Measurements from ENCODE around the gene FXN.

The FXN gene

GRCh38 chr9:69060766-69061165 lies 25.2 kb downstream of the FXN start:
- no peak overlapping the region for H3K4me3 ChIP-seq
- 0 out of 2 replicates have a peak, but pooled peaks cover 5% of the 10 kb centered on the region for H3K9me3 ChIP-seq
- H3K27ac ChIP-seq = no peak overlapping the region
- H3K4me2 ChIP-seq = peak overlapping the region; percentile 12; the same call in 1 of the 2 replicates
- H3K4me1 ChIP-seq = peaks cover 9% of the 10 kb centered on the region
- 0 out of 2 replicates have a peak, but pooled peaks cover 5% of the 10 kb centered on the region for H4K20me1 ChIP-seq
- TF ChIP-seq Cebpa-rat (IDR thresholded peaks at IDR 0.05) = no peak
- H3K27me3 ChIP-seq = no peaks in the 10 kb centered on the region
- peaks cover 69% of the 10 kb centered on the region for H3K36me3 ChIP-seq
- H3K9ac ChIP-seq = no peak overlapping the region

- no peak overlapping the region for H3K9ac ChIP-seq
- peaks cover 69% of the 10 kb centered on the region for H3K36me3 ChIP-seq
- no peak overlapping the region for H3K4me2 ChIP-seq
- H3K4me1 ChIP-seq = peaks cover 9% of the 10 kb centered on the region
- H3K9me3 ChIP-seq = 0 out of 2 replicates have a peak, but pooled peaks cover 5% of the 10 kb centered on the region
- no peak overlapping the region for H3K27ac ChIP-seq
- no peak overlapping the region for H3K4me3 ChIP-seq
- TF ChIP-seq Cebpa-rat (IDR thresholded peaks at IDR 0.05) = no peak
- 0 out of 2 replicates have a peak, but pooled peaks cover 5% of the 10 kb centered on the region for H4K20me1 ChIP-seq
- H3K27me3 ChIP-seq = no peaks in the 10 kb centered on the region
These were observed 26.6 kb downstream of the FXN start for GRCh38 chr9:69062195-69062594.

- peaks cover 9% of the 10 kb centered on the region for H3K4me1 ChIP-seq
- no peak overlapping the region for H3K9ac ChIP-seq
- H3K27me3 ChIP-seq = no peaks in the 10 kb centered on the region
- 0 out of 2 replicates have a peak, but pooled peaks cover 5% of the 10 kb centered on the region for H4K20me1 ChIP-seq
- H3K36me3 ChIP-seq = peaks cover 69% of the 10 kb centered on the region
- no peaks in the 10 kb centered on the region for H3K9me3 ChIP-seq
- TF ChIP-seq Cebpa-rat (IDR thresholded peaks at IDR 0.05) = no peak
- H3K4me2 ChIP-seq = no peak overlapping the region
- no peak overlapping the region for H3K4me3 ChIP-seq
- H3K27ac ChIP-seq = no peak overlapping the region
These were observed 28.3 kb downstream of the FXN start for GRCh38 chr9:69063839-69064238.

- Histone ChIP-seq H4K20me1 (0 out of 2 replicates have a peak, but pooled peaks cover 3% of the 10 kb centered on the region), H3K4me3 (no peak overlapping the region), H3K4me2 (no peak overlapping the region), H3K9me3 (no peaks in the 10 kb centered on the region), H3K36me3 (peaks cover 71% of the 10 kb centered on the region), H3K27me3 (no peaks in the 10 kb centered on the region), H3K4me1 (peaks cover 3% of the 10 kb centered on the region), H3K27ac (no peak overlapping the region), H3K9ac (no peak overlapping the region)
- no peak for TF ChIP-seq Cebpa-rat (IDR thresholded peaks at IDR 0.05)
These were observed 30.1 kb downstream of the FXN start for GRCh38 chr9:69065660-69066059.

- TF ChIP-seq Cebpa-rat (IDR thresholded peaks at IDR 0.05) = no peak
- Histone ChIP-seq H3K27me3 (no peaks in the 10 kb centered on the region), H3K4me3 (no peak overlapping the region), H3K9ac (no peak overlapping the region), H3K4me1 (no peaks in the 10 kb centered on the region), H4K20me1 (no peaks in the 10 kb centered on the region), H3K27ac (no peak overlapping the region), H3K4me2 (no peak overlapping the region), H3K36me3 (peaks cover 76% of the 10 kb centered on the region), H3K9me3 (no peaks in the 10 kb centered on the region)
These were observed 31.4 kb downstream of the FXN start for GRCh38 chr9:69066955-69067354.

GRCh38 chr9:69070201-69070600 lies 34.6 kb downstream of the FXN start:
- no peaks in the 10 kb centered on the region for H3K9me3 ChIP-seq
- no peaks in the 10 kb centered on the region for H3K4me1 ChIP-seq
- H3K4me2 ChIP-seq = no peak overlapping the region
- no peaks in the 10 kb centered on the region for H4K20me1 ChIP-seq
- no peak overlapping the region for H3K9ac ChIP-seq
- H3K27me3 ChIP-seq = no peaks in the 10 kb centered on the region
- H3K36me3 ChIP-seq = peaks cover 88% of the 10 kb centered on the region
- no peak overlapping the region for H3K27ac ChIP-seq
- no peak for TF ChIP-seq Cebpa-rat (IDR thresholded peaks at IDR 0.05)
- H3K4me3 ChIP-seq = no peak overlapping the region

GRCh38 chr9:69071059-69071458 lies 35.5 kb downstream of the FXN start:
- Histone ChIP-seq H3K36me3 (peaks cover 79% of the 10 kb centered on the region), H3K27ac (no peak overlapping the region), H3K4me1 (no peaks in the 10 kb centered on the region), H3K9ac (no peak overlapping the region), H3K27me3 (no peaks in the 10 kb centered on the region), H4K20me1 (no peaks in the 10 kb centered on the region), H3K4me2 (no peak overlapping the region), H3K9me3 (no peaks in the 10 kb centered on the region), H3K4me3 (no peak overlapping the region)
- no peak for TF ChIP-seq Cebpa-rat (IDR thresholded peaks at IDR 0.05)

GRCh38 chr9:69073103-69073502 lies 37.6 kb downstream of the FXN start:
- Histone ChIP-seq H3K4me1 (no peaks in the 10 kb centered on the region), H3K27me3 (no peaks in the 10 kb centered on the region), H3K4me2 (no peak overlapping the region), H3K4me3 (no peak overlapping the region), H3K27ac (no peak overlapping the region), H3K9me3 (no peaks in the 10 kb centered on the region), H3K9ac (no peak overlapping the region), H4K20me1 (no peaks in the 10 kb centered on the region), H3K36me3 (peaks cover 65% of the 10 kb centered on the region)
- no peak for TF ChIP-seq Cebpa-rat (IDR thresholded peaks at IDR 0.05)

- H3K27ac ChIP-seq = no peak overlapping the region
- no peak overlapping the region for H3K9ac ChIP-seq
- H4K20me1 ChIP-seq = no peaks in the 10 kb centered on the region
- TF ChIP-seq Cebpa-rat (IDR thresholded peaks at IDR 0.05) = no peak
- no peaks in the 10 kb centered on the region for H3K9me3 ChIP-seq
- H3K4me2 ChIP-seq = no peak overlapping the region
- H3K4me3 ChIP-seq = no peak overlapping the region
- no peaks in the 10 kb centered on the region for H3K27me3 ChIP-seq
- peaks cover 48% of the 10 kb centered on the region for H3K36me3 ChIP-seq
- no peaks in the 10 kb centered on the region for H3K4me1 ChIP-seq
These were observed 39.2 kb downstream of the FXN start for GRCh38 chr9:69074801-69075200.

GRCh38 chr9:69076550-69076949 lies 41.0 kb downstream of the FXN start:
- Histone ChIP-seq H3K4me2 (no peak overlapping the region), H3K4me3 (no peak overlapping the region), H3K27ac (no peak overlapping the region), H3K27me3 (no peaks in the 10 kb centered on the region), H3K36me3 (peaks cover 32% of the 10 kb centered on the region), H3K9me3 (no peaks in the 10 kb centered on the region), H4K20me1 (no peaks in the 10 kb centered on the region), H3K4me1 (no peaks in the 10 kb centered on the region), H3K9ac (no peak overlapping the region)
- no peak for TF ChIP-seq Cebpa-rat (IDR thresholded peaks at IDR 0.05)

- Histone ChIP-seq H3K27me3 (no peaks in the 10 kb centered on the region), H3K9me3 (no peaks in the 10 kb centered on the region), H3K36me3 (peaks cover 18% of the 10 kb centered on the region), H3K4me2 (no peak overlapping the region), H4K20me1 (no peaks in the 10 kb centered on the region), H3K4me1 (no peaks in the 10 kb centered on the region), H3K27ac (no peak overlapping the region), H3K4me3 (no peak overlapping the region), H3K9ac (no peak overlapping the region)
- no peak for TF ChIP-seq Cebpa-rat (IDR thresholded peaks at IDR 0.05)
These were observed 42.5 kb downstream of the FXN start for GRCh38 chr9:69078069-69078468.

Data from BLaER1 (cell line).